Stomach (tissue), 9 donors: ENCODE results near the gene EIF4G3. TPM values are rescaled to one million over a fixed set of nuclear protein-coding genes. Genes with fewer than 3 reads are reported as not detected.

Experiments
- DNase-seq, 2 donors: peaks; one replicate each; pipeline versions ENCODE4 v3.0.0 to v3.0.0-alpha.2; 2013 to 2019
- H3K27ac ChIP-seq, 5 donors: fragments of 200-600 bp in 4 of 5; sonication (generic) in 4 of 5; one replicate each; pipeline ENCODE4 v1.5.1; 2013 to 2019; ENCODE audit warnings: mild to moderate bottlenecking in 1 of 5, moderate library complexity in 1 of 5
- H3K27me3 ChIP-seq, 3 donors: fragments of 200-600 bp; sonication (generic); one replicate each; pipeline ENCODE4 v1.5.1; 2017 to 2019; ENCODE audit warnings: mixed run types in 1 of 3
- H3K36me3 ChIP-seq, 4 donors: fragments of 200-600 bp; sonication (generic); 1 replicate in 3 of 4; 2 replicates in 1 of 4; pipeline ENCODE4 v1.5.1; 2016 to 2019
- H3K4me1 ChIP-seq, 4 donors: fragments of 200-600 bp; sonication (generic); one replicate each; pipeline ENCODE4 v1.5.1; 2016 to 2019
- H3K4me3 ChIP-seq, 4 donors: fragments of 200-600 bp; sonication (generic) in 3 of 4; one replicate each; pipeline ENCODE4 v1.5.1; 2016 to 2019; ENCODE audit warnings: mild to moderate bottlenecking in 1 of 4
- H3K9me3 ChIP-seq, 4 donors: fragments of 200-600 bp; sonication (generic); one replicate each; pipeline ENCODE4 v1.5.1; 2016 to 2019
- CTCF ChIP-seq, 7 experiments: fragments of 450-650 bp in 4 of 7; fragments of 200-600 bp in 3 of 7; sonication (generic) in 3 of 7; IDR thresholded peaks; one replicate each; pipeline ENCODE4 v1.5.1; 2016 to 2019; ENCODE audit warnings: antibody characterized with exemption in 7 of 7, control low read depth in 2 of 7, mild to moderate bottlenecking in 1 of 7
- EP300 ChIP-seq: sonication (generic); formaldehyde crosslinking; IDR thresholded peaks from one replicate; pipeline ENCODE4 v1.6.1; 2017; ENCODE audit warnings: antibody characterized with exemption
- POLR2A ChIP-seq, 4 donors: fragments of 450-650 bp; IDR thresholded peaks; one replicate each; pipeline ENCODE4 v1.6.1; 2016; ENCODE audit warnings: antibody characterized with exemption in 4 of 4, control low read depth in 2 of 4, mild to moderate bottlenecking in 1 of 4, moderate library complexity in 1 of 4
- POLR2AphosphoS5 ChIP-seq, 3 donors: sonication (generic); formaldehyde crosslinking; IDR thresholded peaks; one replicate each; pipeline ENCODE4 v1.6.1; 2016; ENCODE audit warnings: antibody characterized with exemption in 3 of 3
- WGBS, 5 donors: extraction: QIAGEN DNeasy Blood & Tissue Kit in 3 of 5; methylation state at CpG; one replicate each; pipeline versions ENCODE4 v1.1.5 to v1.1.7; 2013 to 2018; 5-methylcytosine and 5-hydroxymethylcytosine counted together
- intact Hi-C: fragments of 100-400 bp; cut with DNase I; formaldehyde crosslinking; loops from one replicate; pipeline ENCODE4 v1.15.1; 2023; ENCODE audit warnings: low total_unique reads
- polyA plus RNA-seq, 3 donors: library from polyadenylated mRNA; stranded (reverse); fragments of 200-250 nt; gene quantifications; one replicate each; pipeline ENCODE4 v1.2.3, GENCODE V29; 2013
- total RNA-seq, 5 donors: library from RNA; depleted of rRNA; stranded (reverse); fragments of >200 nt; gene quantifications; one replicate each; pipeline versions ENCODE4 v1.1.0 to v1.2.3, GENCODE V29; 2014 to 2016
- donor health status: healthy with polysubstance abuse.
- donor health status: Bipolar disorder and iron deficiency.
- donor health status: healthy.

Gene EIF4G3
- total and polyA plus RNA-seq, 8 donors: 6.3 to 63.3 (median 44.7) TPM

GRCh38 chr1:20775700-20776099, 401.0 kb downstream of the EIF4G3 start:
- H3K4me1 ChIP-seq: peaks cover 0 to 34% (median 12%) of the 10 kb centered on the region in 4 donors
- intact Hi-C loops: no loop called here
- H3K4me3 ChIP-seq: no peak overlapping the region
- no peak for DNase-seq
- WGBS, 5 donors: 84 to 91% (median 89%) methylated on average over 4 of the region's 4 CpGs
- no peak overlapping the region for H3K27ac ChIP-seq
- no peaks in the 10 kb centered on the region for H3K27me3 ChIP-seq
- TF ChIP-seq POLR2AphosphoS5 (IDR thresholded peaks at IDR 0.05) (no peak), CTCF (IDR thresholded peaks at IDR 0.05) (no peak), POLR2A (IDR thresholded peaks at IDR 0.05) (no peak), EP300 (no peak)
- no peaks in the 10 kb centered on the region for H3K9me3 ChIP-seq
- peaks cover 52 to 87% (median 77%) of the 10 kb centered on the region in 4 donors for H3K36me3 ChIP-seq

GRCh38 chr1:20771780-20772179, 404.9 kb downstream of the EIF4G3 start:
- DNase-seq: no peak
- no peak overlapping the region for H3K27ac ChIP-seq
- no peak overlapping the region for H3K4me3 ChIP-seq
- no peaks in the 10 kb centered on the region for H3K27me3 ChIP-seq
- peaks cover 84 to 99% (median 98%) of the 10 kb centered on the region in 4 donors for H3K36me3 ChIP-seq
- intact Hi-C loops: no loop called here
- H3K4me1 ChIP-seq: peaks cover 0 to 8% (median 0%) of the 10 kb centered on the region in 4 donors
- no peaks in the 10 kb centered on the region for H3K9me3 ChIP-seq
- 84 to 92% (median 87%) methylated on average over 3 of the region's 3 CpGs for WGBS, 5 donors
- TF ChIP-seq POLR2AphosphoS5 (IDR thresholded peaks at IDR 0.05): no peak
- no peak for TF ChIP-seq POLR2A (IDR thresholded peaks at IDR 0.05)
- no peak for TF ChIP-seq EP300
- no peak for TF ChIP-seq CTCF (IDR thresholded peaks at IDR 0.05)

- H3K36me3 ChIP-seq: peaks cover 95 to 100% (median 100%) of the 10 kb centered on the region in 4 donors
- WGBS, 5 donors: 92 to 95% (median 94%) methylated on average over 6 of the region's 6 CpGs
- intact Hi-C loops: no loop called here
Observed at GRCh38 chr1:20770314-20771087, 406.2 kb downstream of the EIF4G3 start.

GRCh38 chr1:20767271-20767670, 409.4 kb downstream of the EIF4G3 start:
- Histone ChIP-seq H3K4me1 (no peaks in the 10 kb centered on the region), H3K27me3 (no peaks in the 10 kb centered on the region), H3K36me3 (peaks cover 96 to 100% (median 100%) of the 10 kb centered on the region in 4 donors), H3K9me3 (no peaks in the 10 kb centered on the region), H3K27ac (no peak overlapping the region), H3K4me3 (no peak overlapping the region)
- no peak for DNase-seq
- TF ChIP-seq POLR2AphosphoS5 (IDR thresholded peaks at IDR 0.05): no peak
- TF ChIP-seq CTCF (IDR thresholded peaks at IDR 0.05): no peak
- TF ChIP-seq POLR2A (IDR thresholded peaks at IDR 0.05): no peak
- TF ChIP-seq EP300: no peak
- intact Hi-C loops: no loop called here

More at GRCh38 chr1:20770314-20771087, 406.2 kb downstream of the EIF4G3 start:
- no peak for DNase-seq
- Histone ChIP-seq H3K9me3 (no peaks in the 10 kb centered on the region), H3K4me1 (no peaks in the 10 kb centered on the region), H3K27me3 (no peaks in the 10 kb centered on the region), H3K27ac (no peak overlapping the region), H3K4me3 (no peak overlapping the region)
- no peak for TF ChIP-seq POLR2A (IDR thresholded peaks at IDR 0.05)
- TF ChIP-seq EP300: no peak
- no peak for TF ChIP-seq CTCF (IDR thresholded peaks at IDR 0.05)
- no peak for TF ChIP-seq POLR2AphosphoS5 (IDR thresholded peaks at IDR 0.05)
